GM18519 (cell line): ENCODE data around the gene PHACTR1.

Source experiments
- ATAC-seq: cut with Tn5 transposase; IDR thresholded peaks from one replicate; pipeline ENCODE4 v1.9.1; 2021; ENCODE audit warnings: mild to moderate bottlenecking, moderate library complexity; ENCODE audit not compliant: unreplicated experiment, low FRiP score

PHACTR1 gene

GRCh38 chr6:13272131-13273046 lies 555.8 kb downstream of the PHACTR1 start:
- ATAC-seq: no peak

GRCh38 chr6:13273202-13273930 lies 556.8 kb downstream of the PHACTR1 start:
- no peak for ATAC-seq

- ATAC-seq: peak; percentile 50
Observed at GRCh38 chr6:13273931-13274706, 557.6 kb downstream of the PHACTR1 start.

GRCh38 chr6:13274707-13275434 lies 558.3 kb downstream of the PHACTR1 start:
- ATAC-seq: no peak

- no peak for ATAC-seq
Observed at GRCh38 chr6:13275435-13275989, 558.9 kb downstream of the PHACTR1 start.

DNA sequence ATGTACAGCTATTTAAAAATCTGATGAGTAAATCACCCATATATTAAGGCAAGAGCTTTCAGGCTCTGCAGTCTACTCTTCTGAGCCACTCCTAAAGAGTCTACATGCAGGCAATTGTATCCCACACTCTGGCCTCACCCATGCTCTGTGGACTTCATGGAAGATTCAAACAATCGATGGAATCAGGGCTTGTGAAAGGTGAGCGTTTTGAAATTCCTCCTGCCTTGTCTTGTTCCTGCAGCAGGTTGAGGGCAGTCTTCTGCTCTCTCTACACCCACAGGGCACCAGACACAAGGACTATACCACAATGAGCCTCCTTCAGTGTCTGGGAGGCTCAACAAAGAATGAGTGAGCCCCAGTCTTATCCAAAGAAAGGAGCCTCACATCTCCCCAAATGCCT lies 560.7 kb downstream of the PHACTR1 start:
- ATAC-seq: no peak

DNA sequence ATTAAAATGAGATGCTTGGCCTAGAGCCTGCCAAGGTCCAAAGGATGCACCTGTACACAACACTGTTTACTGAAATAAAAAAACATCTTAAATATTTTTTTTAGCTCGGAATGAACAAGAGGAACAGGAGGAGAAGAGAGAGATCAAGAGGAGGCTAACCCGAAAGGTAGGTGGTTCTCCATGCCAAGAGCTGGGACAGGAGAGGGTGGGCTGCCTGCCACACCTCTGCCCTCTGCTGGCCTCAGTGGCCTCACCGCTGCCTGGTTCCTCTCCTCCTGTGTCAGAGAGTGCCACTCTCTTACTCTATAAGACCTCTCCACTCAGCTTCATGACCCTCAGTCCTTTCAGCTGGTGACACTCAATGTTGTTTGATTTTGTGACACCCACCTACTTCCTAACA lies 561.6 kb downstream of the PHACTR1 start:
- no peak for ATAC-seq

GRCh38 chr6:13278991-13279390 lies 562.4 kb downstream of the PHACTR1 start:
- no peak for ATAC-seq

- no peak for ATAC-seq
Observed at GRCh38 chr6:13280254-13280653, 563.7 kb downstream of the PHACTR1 start.

- ATAC-seq: no peak
Observed at GRCh38 chr6:13281686-13282085, 565.1 kb downstream of the PHACTR1 start.

- no peak for ATAC-seq
Observed at GRCh38 chr6:13282393-13283069, 566.0 kb downstream of the PHACTR1 start.

DNA sequence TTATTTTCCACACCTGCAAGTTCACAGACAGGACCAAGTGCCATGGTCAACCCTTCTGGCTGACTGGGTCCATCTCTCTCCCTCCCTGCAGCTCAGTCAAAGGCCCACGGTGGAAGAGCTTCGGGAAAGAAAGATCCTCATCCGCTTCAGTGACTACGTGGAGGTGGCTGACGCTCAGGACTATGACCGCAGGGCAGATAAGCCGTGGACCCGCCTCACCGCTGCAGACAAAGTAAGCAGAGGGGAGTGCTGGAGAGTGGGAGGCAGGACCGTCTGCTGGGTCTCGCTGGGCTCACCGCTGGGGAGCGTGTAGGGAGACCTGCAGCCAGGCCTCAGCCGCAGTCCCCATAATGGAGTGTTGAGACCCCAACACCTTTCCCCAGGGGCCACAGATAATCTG lies 566.8 kb downstream of the PHACTR1 start:
- ATAC-seq: no peak

DNA sequence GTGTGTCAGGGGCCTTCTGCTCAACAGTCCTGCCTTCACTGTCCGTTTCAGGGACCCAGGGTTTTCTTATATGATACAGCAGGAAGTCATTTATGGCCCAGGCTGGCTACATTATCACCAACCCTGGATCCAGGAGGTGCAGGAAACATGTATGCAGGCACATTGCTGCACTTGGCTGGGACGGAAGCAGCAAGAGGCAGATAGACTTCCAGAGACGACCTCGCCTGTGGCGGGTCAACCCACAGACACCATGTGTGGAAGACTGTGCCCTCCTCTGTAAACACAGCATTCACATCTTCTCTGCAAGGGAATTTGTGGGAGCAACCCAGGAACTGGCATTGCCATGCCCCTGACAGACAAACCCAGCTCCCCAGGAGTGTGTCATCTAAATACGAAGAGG lies 568.1 kb downstream of the PHACTR1 start:
- no peak for ATAC-seq

GRCh38 chr6:13285705-13286104 lies 569.1 kb downstream of the PHACTR1 start:
- ATAC-seq: no peak

GRCh38 chr6:13286181-13286580 lies 569.6 kb downstream of the PHACTR1 start:
- no peak for ATAC-seq

DNA sequence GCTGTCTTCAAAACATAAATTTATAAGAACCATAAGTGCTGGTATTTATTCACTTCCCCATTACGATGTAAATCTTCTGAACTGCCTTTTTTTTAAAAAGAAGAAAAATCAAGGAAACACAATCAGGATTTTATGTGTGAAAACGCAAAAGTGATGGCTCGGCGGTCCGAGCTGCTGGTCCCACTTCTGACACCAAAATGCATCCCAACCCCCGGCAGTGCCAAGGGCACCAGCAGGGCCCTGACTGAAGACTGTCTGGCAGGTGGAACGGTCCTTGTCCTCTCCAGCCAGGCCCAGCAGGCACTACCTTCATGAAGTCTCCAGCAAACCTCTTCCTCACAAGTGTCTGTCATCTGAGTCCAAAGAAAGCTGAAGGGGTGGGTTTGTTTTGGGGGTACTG lies 570.5 kb downstream of the PHACTR1 start:
- ATAC-seq: no peak

- no peak for ATAC-seq
Observed at GRCh38 chr6:13288481-13288880, 571.9 kb downstream of the PHACTR1 start.

GRCh38 chr6:13288969-13289391 lies 572.4 kb downstream of the PHACTR1 start:
- ATAC-seq: no peak

GRCh38 chr6:13289789-13290318 lies 573.3 kb downstream of the PHACTR1 start:
- no peak for ATAC-seq
